ENCODE results near the gene GALNT14.

DNA sequence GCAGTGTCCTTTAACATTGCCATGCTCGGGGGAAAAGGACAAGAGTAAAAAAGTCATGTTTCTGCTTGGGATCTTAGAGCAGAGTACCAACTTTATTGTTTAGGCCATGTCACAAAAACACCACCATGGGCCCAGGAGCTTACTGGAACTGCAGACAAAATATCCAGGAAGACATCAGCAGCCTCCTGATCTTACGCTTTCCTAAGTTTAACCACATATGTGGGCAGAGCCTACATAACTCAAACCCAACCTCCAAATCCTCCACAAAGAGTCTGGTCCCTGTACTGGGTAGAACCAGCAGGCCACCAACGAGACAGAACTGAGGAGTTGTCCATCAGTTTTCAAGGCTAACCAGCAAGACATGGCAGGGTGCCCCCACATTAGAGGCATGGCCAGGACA is 10.3 kb downstream of the GALNT14 start:
- TF ChIP-seq POLR2AphosphoS5 (IDR thresholded peaks at IDR 0.05; ENCODE audit: low read depth, low read length) (no peak), POLR2A (IDR thresholded peaks at IDR 0.05; ENCODE audit: low read depth, low read length) (no peak), TAF1 (IDR thresholded peaks at IDR 0.05; ENCODE audit: low read depth, low read length) (no peak)

All from GM12891 (cell line).